C4-2B (cell line): ENCODE measurements around the gene PRKAR2B.
A peak's percentile ranks its signal among the peaks of the same experiment; 100 is the strongest.

Experiments
- H3K27ac ChIP-seq: fragments of 450-650 bp; 2 replicates; pipeline ENCODE4 v1.5.1; 2017
- CTCF ChIP-seq: fragments of 450-650 bp; conservative IDR thresholded peaks from 2 replicates; pipeline ENCODE4 v1.5.1; 2017; ENCODE audit warnings: mild to moderate bottlenecking
- ZFX ChIP-seq: fragments of 450-650 bp; IDR thresholded peaks from 2 replicates; pipeline ENCODE4 v1.6.1; 2017

PRKAR2B gene

GRCh38 chr7:107045980-107046379 is 1.5 kb downstream of the PRKAR2B start:
- no peak overlapping the region for H3K27ac ChIP-seq
- TF ChIP-seq ZFX (no peak), CTCF (no peak)

- H3K27ac ChIP-seq, result no peak overlapping the region
- no peak for TF ChIP-seq ZFX
- TF ChIP-seq CTCF, result no peak
These were observed 2.2 kb downstream of the PRKAR2B start for GRCh38 chr7:107046491-107047259.

DNA sequence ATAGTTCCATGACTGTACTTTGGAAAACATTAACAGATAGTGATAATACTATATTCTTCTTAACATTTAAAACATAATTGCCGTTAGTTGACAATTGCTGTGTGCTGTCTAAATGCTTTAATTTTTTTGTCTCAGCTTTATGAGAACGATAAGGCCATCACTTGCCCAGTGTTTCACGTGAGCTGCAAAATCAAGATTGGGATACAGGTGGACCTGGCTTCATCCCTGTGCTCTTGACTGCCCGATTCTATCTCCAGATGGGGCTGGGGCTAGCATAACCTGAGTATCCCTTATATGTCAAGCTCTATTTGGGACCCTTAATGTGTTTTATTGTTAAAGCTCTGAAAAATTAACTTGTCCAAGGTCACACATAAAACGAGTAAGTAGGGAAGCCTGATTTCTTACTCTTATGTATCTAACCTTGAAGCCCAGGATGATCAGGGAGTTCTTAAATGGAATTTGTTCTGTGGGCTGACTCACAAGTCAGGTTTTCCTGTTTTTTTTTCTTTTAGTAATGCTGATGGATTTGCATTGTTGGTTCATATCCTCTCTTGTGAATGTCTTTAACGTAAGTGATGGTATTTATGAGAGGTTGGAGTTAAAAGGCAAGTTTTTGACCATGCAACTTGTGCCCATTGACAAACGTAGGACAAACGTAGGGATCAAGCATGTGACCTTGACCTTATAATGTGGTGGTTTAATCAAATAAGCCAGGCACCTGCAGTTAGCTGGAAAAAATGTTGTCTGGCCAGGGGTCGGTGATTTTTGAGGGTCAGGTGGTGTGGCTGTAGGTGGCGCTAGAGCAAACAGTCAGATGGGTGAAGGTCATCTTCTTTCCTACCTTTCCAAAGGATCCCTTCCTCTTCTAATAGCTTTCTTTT is 3.6 kb downstream of the PRKAR2B start:
- H3K27ac ChIP-seq, result no peak overlapping the region
- TF ChIP-seq ZFX (no peak), CTCF (peak; percentile 33)

GRCh38 chr7:107048783-107049418 is 4.4 kb downstream of the PRKAR2B start:
- H3K27ac ChIP-seq, result no peak overlapping the region
- TF ChIP-seq CTCF (peak; percentile 15), ZFX (no peak)

DNA sequence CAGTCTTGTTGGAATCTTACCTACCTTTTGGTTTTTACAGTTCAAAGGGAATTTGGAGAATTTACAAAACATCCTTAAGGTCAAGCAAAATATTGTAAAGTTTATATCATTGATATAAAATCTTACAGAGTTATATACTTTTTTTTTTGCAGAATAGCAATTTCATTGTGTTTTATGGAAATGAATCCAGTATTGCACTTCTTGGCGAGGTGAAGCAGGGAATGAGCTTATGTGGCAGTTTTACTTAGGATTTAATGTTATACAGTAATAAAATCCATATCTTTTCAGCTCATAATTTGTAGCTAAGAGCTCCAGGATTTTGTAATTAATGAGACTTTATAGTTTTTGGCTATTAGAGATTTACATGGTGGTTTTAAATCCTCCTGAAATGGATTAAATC is 5.0 kb downstream of the PRKAR2B start:
- no peak overlapping the region for H3K27ac ChIP-seq
- TF ChIP-seq ZFX (no peak), CTCF (no peak)

- TF ChIP-seq ZFX (no peak), CTCF (no peak)
- H3K27ac ChIP-seq, result no peak overlapping the region
These were observed 5.5 kb downstream of the PRKAR2B start for GRCh38 chr7:107049971-107050532.
